ENCODE measurements around the gene PTF1A. TPM values are rescaled to one million over a fixed set of nuclear protein-coding genes. Genes with fewer than 3 reads are reported as not detected.

PTF1A gene
- total RNA-seq, 4 donors from 2014 or later = not detected

GRCh38 chr10:23202779-23203178 is 10.7 kb downstream of the PTF1A start:
- H3K4me3 ChIP-seq (ENCODE audit: low read depth, poor library complexity, severe bottlenecking) = no peak overlapping the region
- no peak for DNase-seq (ENCODE audit: low spot score in 2 of 2)
- 1 to 7% methylated on average over 3 of the region's 3 CpGs for WGBS, 2 donors
- no peak for TF ChIP-seq CTCF (IDR thresholded peaks at IDR 0.05)
- TF ChIP-seq POLR2A (IDR thresholded peaks at IDR 0.05) = no peak
- intact Hi-C loops (cut with DNase I; ENCODE audit: low total_unique reads) = no loop called here

GRCh38 chr10:23203369-23204325 is 11.5 kb downstream of the PTF1A start:
- intact Hi-C loops (cut with DNase I; ENCODE audit: low total_unique reads) = no loop called here
- no peak overlapping the region for H3K4me3 ChIP-seq (ENCODE audit: low read depth, poor library complexity, severe bottlenecking)
- 10 to 28% methylated on average over 29 of the region's 29 CpGs for WGBS, 2 donors
- no peak for DNase-seq (ENCODE audit: low spot score in 2 of 2)
- TF ChIP-seq CTCF (IDR thresholded peaks at IDR 0.05) (no peak), POLR2A (IDR thresholded peaks at IDR 0.05) (no peak)

- no peak overlapping the region for H3K4me3 ChIP-seq (ENCODE audit: low read depth, poor library complexity, severe bottlenecking)
- TF ChIP-seq POLR2A (IDR thresholded peaks at IDR 0.05) = no peak
- TF ChIP-seq CTCF (IDR thresholded peaks at IDR 0.05) = no peak
- intact Hi-C loops (cut with DNase I; ENCODE audit: low total_unique reads) = no loop called here
- 8 to 11% methylated on average over 10 of the region's 10 CpGs for WGBS, 2 donors
- DNase-seq (ENCODE audit: low spot score in 2 of 2) = no peak
Observed at GRCh38 chr10:23204773-23205172, 12.7 kb downstream of the PTF1A start.

GRCh38 chr10:23205972-23206642 is 14.0 kb downstream of the PTF1A start:
- no peak for TF ChIP-seq CTCF (IDR thresholded peaks at IDR 0.05)
- no peak for TF ChIP-seq POLR2A (IDR thresholded peaks at IDR 0.05)
- 37 to 52% methylated on average over 3 of the region's 3 CpGs for WGBS, 2 donors
- DNase-seq (ENCODE audit: low spot score in 2 of 2) = no peak
- intact Hi-C loops (cut with DNase I; ENCODE audit: low total_unique reads) = no loop called here
- no peak overlapping the region for H3K4me3 ChIP-seq (ENCODE audit: low read depth, poor library complexity, severe bottlenecking)

GRCh38 chr10:23217471-23217870 is 25.4 kb downstream of the PTF1A start:
- 90 to 96% methylated on average over 1 of the region's 1 CpG for WGBS, 2 donors
- no peak overlapping the region for H3K4me3 ChIP-seq (ENCODE audit: low read depth, poor library complexity, severe bottlenecking)
- intact Hi-C loops (cut with DNase I; ENCODE audit: low total_unique reads) = no loop called here

More at GRCh38 chr10:23217471-23217870, 25.4 kb downstream of the PTF1A start:
- no peak for DNase-seq (ENCODE audit: low spot score in 2 of 2)
- no peak for TF ChIP-seq CTCF (IDR thresholded peaks at IDR 0.05)
- no peak for TF ChIP-seq POLR2A (IDR thresholded peaks at IDR 0.05)

Data from lower leg skin (tissue), 4 donors.